GM12864 (cell line): ENCODE measurements around the gene SH3BP1.
A peak's percentile ranks its signal among the peaks of the same experiment; 100 is the strongest.

Experiments used
- DNase-seq: peaks from one replicate; pipeline ENCODE4 v3.0.0-alpha.2; 2011; ENCODE audit warnings: low read depth
- H3K4me3 ChIP-seq: 2 replicates; pipeline ENCODE4 v1.5.1; 2011; ENCODE audit warnings: mild to moderate bottlenecking, low read depth, low read length, control low read depth
- CTCF ChIP-seq: IDR thresholded peaks from 2 replicates; pipeline ENCODE4 v1.5.1; 2011; ENCODE audit warnings: low read depth, mild to moderate bottlenecking, moderate library complexity, low read length, control low read depth, inconsistent platforms; ENCODE audit errors: missing control alignments

The SH3BP1 gene

DNA sequence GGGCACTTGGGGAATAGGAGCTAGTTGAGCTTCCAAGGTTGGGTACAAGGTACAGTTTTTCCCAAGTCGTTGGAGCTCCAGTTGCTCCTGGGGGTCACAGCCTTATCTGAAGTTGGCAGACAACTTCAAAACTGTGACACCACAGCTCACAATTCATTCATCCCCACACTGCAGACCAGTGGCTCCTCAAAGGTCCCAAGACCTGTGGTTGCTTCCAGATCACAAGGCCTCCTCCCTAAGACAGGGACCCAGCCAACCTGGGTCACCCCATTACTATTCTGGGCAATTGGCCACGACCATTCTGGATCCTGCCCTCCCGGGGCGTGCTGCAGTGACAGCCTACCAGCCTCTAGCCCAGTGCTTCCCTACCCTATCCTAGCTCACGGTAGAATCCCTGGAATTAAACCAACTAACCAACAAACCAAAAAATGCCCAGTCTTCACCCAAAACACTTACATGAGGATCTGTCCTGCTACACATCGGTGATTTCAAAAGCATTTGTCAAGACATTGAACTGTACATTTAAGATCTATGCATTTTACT is 18.2 kb downstream of the SH3BP1 start:
- TF ChIP-seq CTCF: no peak
- peak overlapping the region; percentile 69 for H3K4me3 ChIP-seq
- no peak for DNase-seq

DNA sequence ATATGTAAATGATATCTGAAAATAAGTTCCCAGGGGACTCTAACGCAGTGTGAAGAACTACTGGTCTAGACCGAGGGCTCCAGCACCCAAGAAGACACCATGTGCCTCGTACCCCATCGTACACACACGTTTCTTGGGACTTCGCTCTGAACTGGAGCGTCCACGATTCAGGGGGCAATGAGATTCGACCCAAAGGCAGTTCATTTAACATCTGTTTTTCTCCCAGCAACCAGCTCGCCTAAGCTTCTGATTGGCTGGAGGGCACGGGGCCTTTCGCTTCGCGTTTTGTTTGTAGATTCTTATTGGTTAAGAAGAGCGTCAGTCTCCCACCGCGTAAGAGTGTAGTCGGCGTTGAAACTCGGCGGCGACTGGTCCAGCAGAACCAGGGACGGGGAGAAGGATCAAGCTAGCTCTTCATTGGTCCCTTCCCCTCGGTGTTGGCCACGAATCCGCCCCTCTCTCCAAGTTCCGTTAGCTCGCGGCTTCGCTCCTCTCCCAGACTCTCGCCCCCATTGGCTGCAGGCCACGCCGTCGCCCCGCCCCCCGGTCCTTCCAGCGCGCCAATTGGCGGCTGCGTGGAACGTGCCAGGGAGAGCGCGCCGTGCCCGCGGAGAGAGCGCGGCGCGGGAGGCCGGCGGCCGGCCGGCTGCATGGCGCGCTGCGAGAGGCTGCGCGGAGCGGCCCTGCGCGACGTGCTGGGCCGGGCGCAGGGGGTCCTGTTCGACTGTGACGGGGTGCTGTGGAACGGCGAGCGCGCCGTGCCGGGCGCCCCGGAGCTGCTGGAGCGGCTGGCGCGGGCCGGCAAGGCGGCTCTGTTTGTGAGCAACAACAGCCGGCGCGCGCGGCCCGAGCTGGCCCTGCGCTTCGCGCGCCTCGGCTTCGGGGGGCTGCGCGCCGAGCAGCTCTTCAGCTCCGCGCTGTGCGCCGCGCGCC is 18.9 kb downstream of the SH3BP1 start, which contains the start of gene PDXP:
Gene PDXP, plus strand, starts transcription at position 591 of the 933 bp plus-strand sequence. Its CDS starts 60 bp downstream, at position 651.
- DNase-seq: peak; percentile 100
- no peak for TF ChIP-seq CTCF
- H3K4me3 ChIP-seq: peak within 1 kb of the TSS; percentile 97

DNA sequence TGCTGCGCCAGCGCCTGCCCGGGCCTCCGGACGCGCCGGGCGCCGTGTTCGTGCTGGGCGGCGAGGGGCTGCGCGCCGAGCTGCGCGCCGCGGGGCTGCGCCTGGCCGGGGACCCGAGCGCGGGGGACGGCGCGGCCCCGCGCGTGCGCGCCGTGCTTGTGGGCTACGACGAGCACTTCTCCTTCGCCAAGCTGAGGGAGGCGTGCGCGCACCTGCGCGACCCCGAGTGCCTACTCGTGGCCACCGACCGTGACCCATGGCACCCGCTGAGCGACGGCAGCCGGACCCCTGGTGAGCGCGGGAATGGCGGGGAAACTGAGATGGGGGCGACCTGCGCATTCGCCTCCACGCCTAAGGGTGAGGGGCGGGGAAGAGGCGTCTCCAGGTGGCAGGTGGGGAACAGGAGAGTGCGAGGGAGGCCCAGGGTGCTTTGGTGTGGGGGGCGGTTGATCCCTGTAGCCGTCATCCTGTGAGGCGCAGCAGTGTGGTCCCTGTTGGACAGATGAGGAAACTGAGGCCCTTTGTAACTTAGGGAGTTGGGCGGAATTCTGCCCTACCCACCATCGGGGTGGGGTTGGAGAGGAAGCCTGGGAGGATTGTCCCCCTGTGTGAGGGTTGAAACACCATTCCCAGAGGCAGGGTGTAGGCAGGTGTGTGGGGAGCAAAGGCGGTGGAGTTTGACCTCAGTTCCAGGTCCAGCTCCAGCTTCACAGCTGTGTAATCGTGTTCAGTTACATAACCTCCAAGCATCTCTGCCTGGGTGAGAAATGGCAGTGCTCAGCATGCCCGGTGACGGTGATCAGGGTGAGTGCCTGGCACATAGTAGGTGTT is 19.8 kb downstream of the SH3BP1 start:
- H3K4me3 ChIP-seq: peak overlapping the region; percentile 97
- no peak for DNase-seq
- no peak for TF ChIP-seq CTCF

DNA sequence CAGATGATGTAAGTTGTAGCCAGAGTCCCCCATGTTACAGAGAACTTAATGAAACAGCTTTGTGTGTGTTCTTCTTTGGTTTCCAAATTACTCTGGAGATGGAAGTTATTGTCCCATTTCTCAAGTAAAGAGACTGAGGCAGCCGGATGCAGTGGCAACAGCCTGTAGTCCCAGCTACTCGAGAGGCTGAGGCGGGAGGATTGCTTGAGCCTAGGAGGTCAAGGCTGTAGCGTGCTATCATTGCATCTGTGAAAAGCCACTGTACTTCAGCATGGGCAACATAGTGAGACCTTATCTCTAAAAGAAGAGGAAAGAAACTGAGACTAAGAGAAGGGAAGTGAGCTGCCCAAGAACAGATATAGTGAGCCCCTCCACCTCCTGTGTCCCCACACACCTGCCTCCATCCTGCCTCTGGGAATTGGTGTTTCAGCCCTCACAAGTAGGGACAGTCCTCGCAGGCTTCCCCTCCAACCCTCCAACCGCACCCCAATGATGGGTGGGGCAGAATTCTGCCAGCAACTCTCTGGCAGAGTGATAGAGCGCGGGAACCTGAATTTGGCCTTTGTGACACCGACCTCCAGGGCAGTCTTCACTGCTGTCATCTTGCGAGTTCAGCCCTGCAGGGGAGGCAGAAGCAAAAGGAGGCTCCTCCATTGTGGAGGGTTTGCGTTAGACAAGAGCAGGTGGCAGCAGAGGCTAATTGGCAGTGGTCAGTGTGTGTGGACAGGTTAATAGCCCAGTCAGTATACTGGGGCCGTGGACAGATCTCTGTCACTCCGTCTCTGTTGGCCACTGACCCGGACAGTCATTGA is 20.6 kb downstream of the SH3BP1 start:
- DNase-seq: no peak
- H3K4me3 ChIP-seq: peak overlapping the region; percentile 97
- TF ChIP-seq CTCF: no peak

DNA sequence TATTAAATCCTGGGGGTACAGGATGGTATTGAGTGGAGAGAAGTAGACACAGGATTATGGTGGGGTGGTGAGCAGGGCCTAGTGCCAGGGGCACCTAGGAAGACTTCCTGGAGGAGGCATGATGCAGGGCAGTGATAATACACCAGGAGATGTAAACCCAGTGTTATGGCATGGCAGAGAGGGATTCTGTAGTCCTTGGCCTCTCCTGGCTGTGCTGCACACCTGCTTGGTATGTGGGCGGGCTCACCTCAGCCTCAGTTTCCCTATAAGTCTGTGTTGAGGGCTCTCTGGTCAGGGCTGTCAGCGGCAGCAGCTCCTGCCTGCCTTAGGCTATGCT is 21.2 kb downstream of the SH3BP1 start:
- H3K4me3 ChIP-seq: peak overlapping the region; percentile 97
- TF ChIP-seq CTCF: no peak

More for the DNA sequence above, 21.2 kb downstream of the SH3BP1 start:
- DNase-seq: no peak
